ENCODE results near the gene IL12A. TPM values are rescaled to one million over a fixed set of nuclear protein-coding genes. Genes with fewer than 3 reads are reported as not detected.

The IL12A gene
- total RNA-seq = not detected

DNA sequence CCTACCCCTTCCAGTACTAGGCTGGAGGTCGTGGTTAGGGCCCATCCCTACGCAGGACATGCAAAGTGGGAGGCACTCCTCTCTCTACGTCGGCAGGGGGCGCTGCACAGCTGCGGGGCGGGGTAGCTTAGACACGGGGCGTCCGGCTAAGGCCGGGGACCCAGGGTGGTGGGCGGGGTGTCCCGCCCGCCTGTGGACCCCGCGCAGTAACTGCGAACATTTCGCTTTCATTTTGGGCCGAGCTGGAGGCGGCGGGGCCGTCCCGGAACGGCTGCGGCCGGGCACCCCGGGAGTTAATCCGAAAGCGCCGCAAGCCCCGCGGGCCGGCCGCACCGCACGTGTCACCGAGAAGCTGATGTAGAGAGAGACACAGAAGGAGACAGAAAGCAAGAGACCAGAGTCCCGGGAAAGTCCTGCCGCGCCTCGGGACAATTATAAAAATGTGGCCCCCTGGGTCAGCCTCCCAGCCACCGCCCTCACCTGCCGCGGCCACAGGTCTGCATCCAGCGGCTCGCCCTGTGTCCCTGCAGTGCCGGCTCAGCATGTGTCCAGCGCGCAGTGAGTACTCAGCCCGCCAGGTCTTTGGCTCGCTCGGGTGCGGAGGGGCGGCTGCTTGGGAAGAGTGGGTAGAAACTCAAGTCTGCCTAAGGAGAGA is at the start of gene IL12A:
Gene IL12A (plus strand): TSS at position 219 of the 655 bp plus-strand sequence.

Other genes with a start within 250 kb of the IL12A start
- gene SCHIP1, start 149.0 kb upstream of the IL12A start, total RNA-seq = 58.4 TPM
- 0.66 TPM for gene C3orf80, start 236.6 kb downstream of the IL12A start, total RNA-seq

Measured in camera-type eye (tissue), 1 donor.